K562 (cell line): ENCODE data around the gene PDHX. TPM values are rescaled to one million over a fixed set of nuclear protein-coding genes. Genes with fewer than 3 reads are reported as not detected.

Experiments
- ATAC-seq: fragments of 200-7000 bp; cut with Tn5 transposase; 3 replicates; pipeline ENCODE4 v1.9.1; 2020; ENCODE audit warnings: moderate library complexity
- BruUV-seq: library from RNA; stranded (reverse); fragments of 400-500 nt; replicated peaks from 2 replicates; lab custom pipeline; 2021; lab: Mats Ljungman, UMichigan
- CTCF ChIA-PET: fragments of 300-600 bp; formaldehyde crosslinking; extraction: SDS; loops from one replicate; lab custom pipeline; 2021; ENCODE audit warnings: low intra/inter-chr PET ratio; lab: Yijun Ruan, JAX
- POLR2A ChIA-PET: fragments of 300-600, 350-650 bp; sonication (Branson Sonifier 250); formaldehyde crosslinking; extraction: SDS; loops from one replicate; lab custom pipeline; 2021; ENCODE audit warnings: antibody characterized with exemption, inconsistent platforms; lab: Yijun Ruan, JAX
- DNase-seq, 4 experiments: peaks; one replicate each; pipeline versions ENCODE4 v3.0.0 to v3.0.0-alpha.2; 2011 to 2018; ENCODE audit warnings: low spot score in 3 of 4, mixed read lengths in 3 of 4; ENCODE audit errors: extremely low read depth in 1 of 4
- FAIRE-seq: peaks from 2 replicates; lab custom pipeline; 2011; peaks lifted over from hg19 to GRCh38; lab: Jason Lieb, UNC
- H2AFZ ChIP-seq: 2 replicates; pipeline ENCODE4 v1.6.0; 2011; ENCODE audit warnings: low read depth, low read length, control low read depth, inconsistent platforms
- H3K27ac ChIP-seq: fragments of 200-600 bp; 3 replicates; pipeline ENCODE4 v1.8.0; 2011; ENCODE audit warnings: low read depth, mild to moderate bottlenecking, control low read depth, inconsistent platforms, low read length, moderate library complexity, mixed read lengths; ENCODE audit errors: extremely low read depth
- H3K27me3 ChIP-seq, 2 experiments: fragments of 300-600 bp in 1 of 2; 2 replicates in 1 of 2; 3 replicates in 1 of 2; pipeline versions ENCODE4 v1.6.0 to v1.8.0; 2011; ENCODE audit warnings: inconsistent platforms in 2 of 2, low read length in 2 of 2, mild to moderate bottlenecking in 1 of 2, mixed read lengths in 1 of 2, moderate library complexity in 1 of 2; ENCODE audit not compliant: control insufficient read depth in 2 of 2, insufficient read depth in 2 of 2
- H3K36me3 ChIP-seq: fragments of 300-600 bp; 3 replicates; pipeline ENCODE4 v1.8.0; 2011; ENCODE audit warnings: mild to moderate bottlenecking, low read length, inconsistent platforms; ENCODE audit not compliant: control insufficient read depth, insufficient read depth
- H3K4me1 ChIP-seq, 2 experiments: fragments of 200-600 bp in 1 of 2; replicated peaks in 1 of 2; 2 replicates in 1 of 2; 3 replicates in 1 of 2; pipeline versions ENCODE4 v1.5.1 to v1.8.0; 2011; ENCODE audit warnings: inconsistent platforms in 2 of 2, low read length in 2 of 2, mild to moderate bottlenecking in 1 of 2, mixed read lengths in 1 of 2, moderate library complexity in 1 of 2; ENCODE audit not compliant: control insufficient read depth in 2 of 2, insufficient read depth in 2 of 2
- H3K4me2 ChIP-seq: 2 replicates; pipeline ENCODE4 v1.6.1; 2011; ENCODE audit warnings: low read length, control low read depth, inconsistent platforms, mixed read lengths; ENCODE audit not compliant: insufficient read depth
- H3K4me3 ChIP-seq: fragments of 200-600 bp; sonication (generic), shearing (Covaris generic); 2 replicates; pipeline ENCODE4 v1.5.1; 2016; ENCODE audit warnings: control low read depth, inconsistent platforms
- H3K79me2 ChIP-seq: fragments of 200-600 bp; 3 replicates; pipeline ENCODE4 v1.8.0; 2011; ENCODE audit warnings: low read length, inconsistent platforms; ENCODE audit not compliant: control insufficient read depth, insufficient read depth
- H3K9ac ChIP-seq, 2 experiments: 2 replicates each; pipeline versions ENCODE4 v1.6.0 to v1.6.1; 2011; ENCODE audit warnings: low read depth in 2 of 2, low read length in 2 of 2, control low read depth in 1 of 2, inconsistent platforms in 1 of 2, mild to moderate bottlenecking in 1 of 2, mixed read lengths in 1 of 2; ENCODE audit not compliant: insufficient read depth in 1 of 2
- H3K9me1 ChIP-seq: one replicate; pipeline ENCODE4 v1.6.0; 2011; ENCODE audit warnings: inconsistent platforms, mild to moderate bottlenecking, low read length, moderate library complexity; ENCODE audit not compliant: control insufficient read depth, insufficient read depth
- H3K9me3 ChIP-seq: replicated peaks from 2 replicates; pipeline ENCODE4 v1.5.1; 2011; ENCODE audit warnings: low read depth, low read length, inconsistent platforms; ENCODE audit not compliant: control insufficient read depth, insufficient read depth
- H4K20me1 ChIP-seq: replicated peaks from 2 replicates; pipeline ENCODE4 v1.6.1; 2011; ENCODE audit warnings: low read length, inconsistent platforms, mixed read lengths; ENCODE audit not compliant: control insufficient read depth, insufficient read depth
- ARID1B ChIP-seq: fragments of 450-650 bp; IDR thresholded peaks from 2 replicates; pipeline ENCODE4 v1.6.1; 2016; ENCODE audit warnings: antibody characterized with exemption, mild to moderate bottlenecking, inconsistent platforms
- BCOR ChIP-seq: fragments of 450-650 bp; IDR thresholded peaks from 2 replicates; pipeline ENCODE4 v1.6.1; 2016
- HDAC1 ChIP-seq, 2 experiments: fragments of 450-650 bp; IDR thresholded peaks; 2 replicates each; pipeline ENCODE4 v1.6.1; 2016 to 2017; ENCODE audit warnings: inconsistent platforms in 1 of 2, mild to moderate bottlenecking in 1 of 2, moderate library complexity in 1 of 2
- MGA ChIP-seq: fragments of 450-650 bp; IDR thresholded peaks from 2 replicates; pipeline ENCODE4 v1.6.1; 2016; ENCODE audit warnings: mild to moderate bottlenecking, moderate library complexity
- WGBS: fragments of 100-300 bp; shearing (Covaris generic); methylation state at CpG from one replicate; pipeline ENCODE4 v1.1.6; 2016; ENCODE audit warnings: low coverage, mixed read lengths; ENCODE audit not compliant: insufficient coverage; ENCODE audit errors: missing lambda C conversion rate; 5-methylcytosine and 5-hydroxymethylcytosine counted together
- in situ Hi-C: fragments of 300-500 bp; cut with MboI; formaldehyde crosslinking; loops from 4 replicates; pipeline ENCODE4 v1.15.0; 2018; ENCODE audit warnings: inconsistent platforms, mixed read lengths
- intact Hi-C: fragments of 100-400 bp; cut with micrococcal nuclease; formaldehyde crosslinking; loops from 2 replicates; pipeline ENCODE4 v1.14.2; 2022
- polyA plus RNA-seq, 8 experiments: library from polyadenylated mRNA; depleted of rRNA in 4 of 8; stranded (reverse) in 5 of 8; unstranded in 3 of 8; fragments of >200 nt; fragmentation: Nextera tagmentation in 2 of 8; fragmentation: Illumina TruSeq in 1 of 8; extraction: Ambion mirVana in 2 of 8; extraction: Trizol in 1 of 8; gene quantifications; 2 replicates each; pipeline versions ENCODE4 v1.2.1 to v1.2.3, GENCODE V29; 2011 to 2014; ENCODE audit warnings: inconsistent platforms in 1 of 8, missing spikeins in 1 of 8
- total RNA-seq, 7 experiments: library from RNA; depleted of rRNA in 6 of 7; stranded (reverse); fragments of >200 nt in 6 of 7; fragmentation: Illumina TruSeq in 2 of 7; extraction: Trizol in 2 of 7; gene quantifications; 2 replicates each; pipeline versions ENCODE4 v1.2.1 to v1.2.3, GENCODE V29; 2011 to 2021; ENCODE audit warnings: low replicate concordance in 1 of 7
- TF ChIP-seq, protein P1 (sequence below), 2 experiments: IDR thresholded peaks; 2 replicates each; pipeline ENCODE4 v1.6.1; 2011; ENCODE audit warnings: borderline replicate concordance in 1 of 2, control low read depth in 1 of 2, low read depth in 1 of 2, low read length in 1 of 2, mild to moderate bottlenecking in 1 of 2, mixed read lengths in 1 of 2, moderate library complexity in 1 of 2; ENCODE audit not compliant: insufficient read depth in 1 of 2, insufficient read length in 1 of 2, poor library complexity in 1 of 2, severe bottlenecking in 1 of 2; ENCODE audit errors: extremely low read depth in 1 of 2

The PDHX gene
- total and polyA plus RNA-seq, 9 of the 15 experiments (the other 6 are each of a cell fraction or from before 2014, with no cell fraction given) = 20.8 to 43.5 (median 31.2) TPM

DNA sequence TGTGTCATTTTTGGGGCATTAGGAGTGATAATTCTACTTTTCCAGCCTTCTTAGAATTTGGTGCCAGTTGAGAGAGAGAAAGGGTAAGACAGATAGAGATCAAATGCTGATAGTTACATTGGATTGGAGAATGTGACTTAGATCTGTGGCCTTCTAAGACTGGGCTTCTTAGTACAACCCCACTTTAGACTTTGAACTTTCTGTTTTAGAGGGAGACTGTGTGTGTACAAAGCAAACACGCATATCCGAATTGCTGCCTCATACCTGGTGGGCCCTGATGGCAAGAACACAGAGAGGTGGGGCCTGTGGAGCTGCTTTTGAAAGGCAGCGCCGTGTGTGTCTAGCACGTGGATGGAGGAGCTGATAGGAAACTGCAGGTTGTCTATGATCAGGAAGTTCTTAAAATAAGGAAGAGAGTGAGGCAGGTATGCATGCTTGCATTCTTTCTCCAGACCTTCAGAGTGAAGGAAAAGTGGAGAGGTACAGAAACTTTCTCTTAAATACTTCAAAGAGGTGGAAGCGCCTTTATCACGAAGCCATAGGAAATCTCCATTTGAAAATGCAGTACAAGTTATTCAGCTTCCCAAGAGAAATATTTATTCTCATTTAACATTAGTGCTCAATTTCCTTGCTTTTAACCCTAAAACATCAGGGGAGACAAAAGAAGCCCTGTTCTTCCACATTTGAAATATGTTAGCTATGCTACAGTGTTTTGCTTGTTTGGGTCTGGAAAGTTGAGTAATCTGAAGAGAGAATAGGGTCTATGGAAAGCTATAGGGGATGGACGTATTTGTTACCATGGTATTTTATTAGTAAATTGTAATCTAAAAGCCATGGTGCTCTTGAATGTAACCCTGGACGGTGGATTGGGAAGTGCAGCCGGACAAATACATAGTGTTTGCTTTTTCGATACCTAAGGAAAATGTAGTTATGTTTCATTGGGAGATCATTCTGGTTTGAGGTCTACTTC is 13.7 kb downstream of the PDHX start:
- in situ Hi-C loops = loop anchor here (5.0 to 25.0 kb wide), 2 partner anchors 307 to 462 kb away; no protein-coding TSS in a partner anchor
- CTCF ChIA-PET = no interaction called here
- H3K4me1 ChIP-seq = peaks cover 0 to 4% of the 10 kb centered on the region in 2 experiments; a peak in 3 of 5 replicates
- no peak overlapping the region for H2AFZ ChIP-seq
- 0 out of 2 replicates have a peak, but pooled peaks cover 5% of the 10 kb centered on the region for H4K20me1 ChIP-seq
- H3K27me3 ChIP-seq = no peaks in the 10 kb centered on the region
- H3K36me3 ChIP-seq = peaks cover 19% of the 10 kb centered on the region; the same call in 2 of the 3 replicates
- no peak overlapping the region; the same call in 1 of the 2 replicates for H3K4me2 ChIP-seq
- ATAC-seq (peak; percentile 69), FAIRE-seq (no peak), DNase-seq (peak in 1 of 4 experiments; percentile 29)
- TF ChIP-seq HDAC1 (IDR thresholded peaks at IDR 0.05) = no peak
- TF ChIP-seq BCOR = no peak
- TF ChIP-seq ARID1B = no peak
- TF ChIP-seq, protein P1, sequence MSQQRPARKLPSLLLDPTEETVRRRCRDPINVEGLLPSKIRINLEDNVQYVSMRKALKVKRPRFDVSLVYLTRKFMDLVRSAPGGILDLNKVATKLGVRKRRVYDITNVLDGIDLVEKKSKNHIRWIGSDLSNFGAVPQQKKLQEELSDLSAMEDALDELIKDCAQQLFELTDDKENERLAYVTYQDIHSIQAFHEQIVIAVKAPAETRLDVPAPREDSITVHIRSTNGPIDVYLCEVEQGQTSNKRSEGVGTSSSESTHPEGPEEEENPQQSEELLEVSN (IDR thresholded peaks at IDR 0.05; ENCODE audit: borderline replicate concordance in 1 of 2, extremely low read depth in 1 of 2, insufficient read depth in 1 of 2, insufficient read length in 1 of 2, low read depth in 1 of 2, low read length in 1 of 2, poor library complexity in 1 of 2, severe bottlenecking in 1 of 2) = peak in 1 of 2 experiments; percentile 51
- peak; percentile 41; the same call in 1 of the 2 replicates for TF ChIP-seq MGA
- H3K27ac ChIP-seq = no peak overlapping the region
- no TSS peak for BruUV-seq
- 66% methylated on average over 11 of the region's 11 CpGs for WGBS
- H3K4me3 ChIP-seq = no peak overlapping the region
- H3K9me3 ChIP-seq = no peaks in the 10 kb centered on the region
- intact Hi-C loops = loop anchor here (5.0 kb wide), 3 partner anchors 67 to 557 kb away; no protein-coding TSS in a partner anchor
- POLR2A ChIA-PET = interaction anchor here (3.0 kb wide), 1 partner anchor 12 kb away, joined by 11 read pairs; no protein-coding TSS in a partner anchor
- H3K9ac ChIP-seq = peak overlapping the region in 1 of 2 experiments; percentile 59; a peak in 1 of 4 replicates
- H3K9me1 ChIP-seq = no peaks in the 10 kb centered on the region
- peaks cover 55% of the 10 kb centered on the region for H3K79me2 ChIP-seq
